SU-DHL-6 (cell line): ENCODE data around the gene TLCD2.
"Not testable (repeated sequence)": the region's sequence is repeated elsewhere in the genome, so short reads cannot be mapped to it uniquely, and the experiment has no call there.

Source experiments
- H2AFZ ChIP-seq: fragments of 200-600 bp; sonication (generic); 2 replicates; pipeline ENCODE4 v1.6.1; 2014; ENCODE audit warnings: low read depth, mild to moderate bottlenecking, moderate library complexity, mixed read lengths, antibody characterized with exemption, low read length; ENCODE audit not compliant: severe bottlenecking
- H3F3A ChIP-seq: fragments of 200-600 bp; shearing (Covaris generic); 2 replicates; pipeline ENCODE4 v1.6.0; 2016; ENCODE audit warnings: antibody characterized with exemption, mild to moderate bottlenecking; ENCODE audit not compliant: insufficient read depth
- H3K27ac ChIP-seq: fragments of 200-600 bp; sonication (generic); 2 replicates; pipeline ENCODE4 v1.5.1; 2016; ENCODE audit warnings: low read depth, mild to moderate bottlenecking, low read length, moderate library complexity, mixed read lengths
- H3K27me3 ChIP-seq: fragments of 200-600 bp; sonication (generic), shearing (Covaris generic); 2 replicates; pipeline ENCODE4 v1.6.0; 2014; ENCODE audit warnings: mild to moderate bottlenecking, low read length
- H3K36me3 ChIP-seq: fragments of 200-600 bp; sonication (generic); 2 replicates; pipeline ENCODE4 v1.6.1; 2014; ENCODE audit warnings: mild to moderate bottlenecking, low read length, mixed read lengths
- H3K4me2 ChIP-seq: fragments of 300-600, 200-600 bp; shearing (Covaris generic), sonication (generic); 2 replicates; pipeline ENCODE4 v1.6.0; 2014; ENCODE audit warnings: low read length, low read depth, mild to moderate bottlenecking; ENCODE audit not compliant: poor library complexity, severe bottlenecking
- H3K4me3 ChIP-seq: fragments of 200-600 bp; sonication (generic); 2 replicates; pipeline ENCODE4 v1.5.1; 2014; ENCODE audit warnings: antibody characterized with exemption, low read length, mild to moderate bottlenecking, mixed read lengths; ENCODE audit not compliant: insufficient read depth, poor library complexity, severe bottlenecking
- H3K79me2 ChIP-seq: fragments of 200-600 bp; sonication (generic); 2 replicates; pipeline ENCODE4 v1.6.1; 2014; ENCODE audit warnings: mild to moderate bottlenecking, low read length, moderate library complexity; ENCODE audit not compliant: insufficient read depth
- H3K9ac ChIP-seq: fragments of 200-600 bp; sonication (generic); 2 replicates; pipeline ENCODE4 v1.7.0; 2014; ENCODE audit warnings: mild to moderate bottlenecking, low read length
- H3K9me2 ChIP-seq: fragments of 200-600 bp; sonication (generic); replicated peaks from 2 replicates; pipeline ENCODE4 v1.6.1; 2014; ENCODE audit warnings: low read length; ENCODE audit not compliant: insufficient read depth
- H3K9me3 ChIP-seq: fragments of 200-600 bp; sonication (generic); 2 replicates; pipeline ENCODE4 v1.6.1; 2014; ENCODE audit warnings: low read length, mixed read lengths; ENCODE audit not compliant: insufficient read depth
- H4K20me1 ChIP-seq: fragments of 200-600 bp; sonication (generic); 2 replicates; pipeline ENCODE4 v1.6.1; 2014; ENCODE audit warnings: low read depth, mild to moderate bottlenecking, antibody characterized with exemption, low read length, moderate library complexity, mixed read lengths
- EZH2phosphoT487 ChIP-seq: fragments of 200-600 bp; sonication (generic), shearing (Covaris generic); conservative IDR thresholded peaks from 2 replicates; pipeline ENCODE4 v1.6.1; 2018; ENCODE audit warnings: mild to moderate bottlenecking, antibody characterized with exemption, low read length, moderate library complexity, mixed read lengths
- TF ChIP-seq, protein P1 (sequence below): fragments of 200-600 bp; sonication (generic); IDR thresholded peaks from one replicate; pipeline ENCODE4 v1.5.1; 2017; ENCODE audit warnings: antibody characterized with exemption, mild to moderate bottlenecking, low read length, moderate library complexity; ENCODE audit not compliant: insufficient read depth, poor library complexity, severe bottlenecking

Gene TLCD2

DNA sequence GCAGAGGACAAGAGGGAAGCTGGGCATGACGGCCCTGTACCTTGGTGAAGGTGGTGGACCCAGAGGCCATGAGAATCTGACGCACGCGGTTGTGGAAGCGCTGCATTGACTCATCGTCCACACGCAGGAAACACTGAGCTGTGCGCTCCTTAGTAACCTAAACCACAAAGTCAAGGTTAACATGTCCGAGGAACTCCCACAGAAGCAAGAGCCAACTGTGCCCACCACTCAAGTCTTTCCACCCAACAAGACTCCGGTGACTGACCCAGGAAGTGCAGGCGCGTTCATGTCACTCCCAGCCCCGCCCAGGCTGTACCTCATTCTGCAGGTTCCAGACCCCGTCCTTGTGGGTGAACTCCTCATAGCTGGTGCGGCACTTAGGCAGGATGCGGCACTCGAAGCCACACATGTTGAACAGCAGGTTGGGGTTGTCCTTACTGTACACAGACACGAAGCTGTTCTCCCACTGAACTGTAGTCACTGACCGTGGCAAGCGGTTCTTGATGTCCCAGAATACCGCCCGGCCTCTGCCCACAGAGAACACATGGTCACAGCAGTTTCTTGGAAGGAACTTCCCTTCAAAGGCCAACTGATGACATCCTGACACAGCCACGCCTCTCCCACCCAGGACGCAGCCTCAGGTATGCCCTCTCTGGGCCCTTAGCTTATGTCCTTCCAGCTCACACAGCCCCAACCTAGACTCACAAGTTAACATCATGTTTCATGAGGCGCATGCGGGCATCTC lies 37.0 kb downstream of the TLCD2 start:
- Histone ChIP-seq H3K27me3 (no peaks in the 10 kb centered on the region), H3K27ac (no peak overlapping the region), H3K9me3 (no peaks in the 10 kb centered on the region), H2AFZ (no peak overlapping the region), H4K20me1 (no peaks in the 10 kb centered on the region; the same call in 1 of the 2 replicates), H3K9me2 (no peaks in the 10 kb centered on the region), H3K4me2 (no peak overlapping the region), H3K36me3 (peaks cover 26% of the 10 kb centered on the region), H3K4me3 (no peak overlapping the region), H3K9ac (no peak overlapping the region), H3K79me2 (no peaks in the 10 kb centered on the region), H3F3A (peaks cover 6% of the 10 kb centered on the region; the same call in 1 of the 2 replicates)
- TF ChIP-seq, protein P1, sequence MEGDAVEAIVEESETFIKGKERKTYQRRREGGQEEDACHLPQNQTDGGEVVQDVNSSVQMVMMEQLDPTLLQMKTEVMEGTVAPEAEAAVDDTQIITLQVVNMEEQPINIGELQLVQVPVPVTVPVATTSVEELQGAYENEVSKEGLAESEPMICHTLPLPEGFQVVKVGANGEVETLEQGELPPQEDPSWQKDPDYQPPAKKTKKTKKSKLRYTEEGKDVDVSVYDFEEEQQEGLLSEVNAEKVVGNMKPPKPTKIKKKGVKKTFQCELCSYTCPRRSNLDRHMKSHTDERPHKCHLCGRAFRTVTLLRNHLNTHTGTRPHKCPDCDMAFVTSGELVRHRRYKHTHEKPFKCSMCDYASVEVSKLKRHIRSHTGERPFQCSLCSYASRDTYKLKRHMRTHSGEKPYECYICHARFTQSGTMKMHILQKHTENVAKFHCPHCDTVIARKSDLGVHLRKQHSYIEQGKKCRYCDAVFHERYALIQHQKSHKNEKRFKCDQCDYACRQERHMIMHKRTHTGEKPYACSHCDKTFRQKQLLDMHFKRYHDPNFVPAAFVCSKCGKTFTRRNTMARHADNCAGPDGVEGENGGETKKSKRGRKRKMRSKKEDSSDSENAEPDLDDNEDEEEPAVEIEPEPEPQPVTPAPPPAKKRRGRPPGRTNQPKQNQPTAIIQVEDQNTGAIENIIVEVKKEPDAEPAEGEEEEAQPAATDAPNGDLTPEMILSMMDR: no peak
- TF ChIP-seq EZH2phosphoT487: no peak

DNA sequence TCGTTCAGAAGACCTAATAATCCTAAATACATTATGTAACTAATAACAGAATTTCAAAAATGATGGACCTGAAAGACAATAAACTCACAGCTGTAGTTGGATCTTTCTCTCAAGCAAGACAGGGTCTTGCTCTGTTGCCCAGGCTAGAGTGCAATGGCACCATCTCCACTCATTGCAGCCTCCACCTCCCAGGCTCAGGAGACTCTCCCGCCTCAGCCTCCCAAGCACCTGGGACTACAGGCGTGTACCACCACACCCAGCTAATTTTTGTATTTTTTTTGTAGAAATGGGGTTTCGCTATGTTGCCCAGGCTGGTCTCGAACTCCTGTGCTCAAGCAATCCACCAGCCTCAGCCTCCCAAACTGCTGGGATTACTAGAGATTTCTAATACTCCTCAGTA lies 46.2 kb downstream of the TLCD2 start:
- H3K79me2 ChIP-seq, H2AFZ ChIP-seq, H3K9me2 ChIP-seq, H4K20me1 ChIP-seq, H3K27ac ChIP-seq, H3K9me3 ChIP-seq, H3K4me2 ChIP-seq, H3K9ac ChIP-seq, H3F3A ChIP-seq, H3K4me3 ChIP-seq, H3K27me3 ChIP-seq: not testable (repeated sequence)
- peaks cover 41% of the 10 kb centered on the region for H3K36me3 ChIP-seq

DNA sequence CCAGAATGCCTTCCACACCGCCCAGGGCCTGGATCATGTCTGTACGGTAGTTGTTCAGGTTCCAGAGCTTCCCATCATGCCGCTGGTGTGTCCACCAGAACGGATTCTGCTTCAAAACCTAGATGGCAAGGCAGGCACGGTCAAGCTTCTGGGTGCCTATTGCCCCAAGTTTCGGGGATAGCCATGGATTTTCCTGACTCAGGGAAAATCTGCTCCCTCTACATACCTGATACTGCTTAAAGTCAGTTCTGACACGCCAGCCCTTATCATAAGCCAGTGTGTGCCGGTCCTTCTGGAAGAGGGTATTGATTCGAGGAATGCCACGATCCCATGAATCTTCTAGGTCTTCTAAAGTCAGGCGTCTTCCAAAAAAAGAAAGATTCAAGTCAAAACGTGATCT lies 49.1 kb downstream of the TLCD2 start:
- Histone ChIP-seq H3K9ac (no peak overlapping the region), H3K36me3 (peaks cover 43% of the 10 kb centered on the region), H3K79me2 (0 out of 2 replicates have a peak, but pooled peaks cover 2% of the 10 kb centered on the region), H3K27me3 (no peaks in the 10 kb centered on the region), H3F3A (no peaks in the 10 kb centered on the region), H3K9me2 (no peaks in the 10 kb centered on the region), H2AFZ (no peak overlapping the region), H3K27ac (no peak overlapping the region), H4K20me1 (no peaks in the 10 kb centered on the region), H3K4me2 (no peak overlapping the region), H3K4me3 (no peak overlapping the region), H3K9me3 (no peaks in the 10 kb centered on the region)
- no peak for TF ChIP-seq EZH2phosphoT487
- TF ChIP-seq, protein P1: no peak

DNA sequence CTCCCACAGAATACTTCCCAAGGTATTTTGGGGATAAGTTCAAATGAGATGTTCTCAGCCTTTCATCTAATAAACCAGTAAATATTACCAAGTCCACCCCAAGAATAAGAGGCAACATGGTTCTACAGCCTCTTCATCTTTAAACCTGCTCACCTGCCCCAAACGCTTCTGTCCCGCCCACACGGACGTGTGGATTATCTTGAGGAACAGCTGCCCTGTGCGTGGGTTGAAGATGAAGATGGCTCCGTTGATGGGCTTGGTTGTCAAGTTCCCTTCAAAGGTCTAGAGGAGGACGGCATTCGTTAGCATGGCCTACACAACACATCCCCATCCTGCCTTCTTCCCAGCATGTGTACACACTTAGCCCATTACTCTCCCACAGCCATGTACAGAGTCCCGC lies 52.1 kb downstream of the TLCD2 start:
- no peak overlapping the region for H2AFZ ChIP-seq
- TF ChIP-seq EZH2phosphoT487: no peak
- TF ChIP-seq, protein P1: no peak
- no peaks in the 10 kb centered on the region for H3K9me2 ChIP-seq
- H3K27me3 ChIP-seq: no peaks in the 10 kb centered on the region
- no peak overlapping the region for H3K4me2 ChIP-seq
- H3K79me2 ChIP-seq: 0 out of 2 replicates have a peak, but pooled peaks cover 2% of the 10 kb centered on the region
- H3K9ac ChIP-seq: no peak overlapping the region
- H4K20me1 ChIP-seq: no peaks in the 10 kb centered on the region
- H3F3A ChIP-seq: no peaks in the 10 kb centered on the region
- H3K9me3 ChIP-seq: no peaks in the 10 kb centered on the region
- peaks cover 44% of the 10 kb centered on the region for H3K36me3 ChIP-seq
- H3K27ac ChIP-seq: no peak overlapping the region
- no peak overlapping the region for H3K4me3 ChIP-seq
